Epidermal melanocyte (primary cell): ENCODE data around the gene VKORC1.
"Not testable (repeated sequence)": the region's sequence is repeated elsewhere in the genome, so short reads cannot be mapped to it uniquely, and the experiment has no call there.

ENCODE experiments used
- DNase-seq: peaks from one replicate; pipeline ENCODE4 v3.0.0; 2011; ENCODE audit warnings: low spot score; ENCODE audit not compliant: insufficient read length

The VKORC1 gene

GRCh38 chr16:31107465-31107867 lies 12.9 kb upstream of the VKORC1 start:
- DNase-seq = peak; percentile 16

GRCh38 chr16:31106509-31107464 lies 12.2 kb upstream of the VKORC1 start:
- no peak for DNase-seq

GRCh38 chr16:31105677-31106213 lies 11.1 kb upstream of the VKORC1 start:
- peak; percentile 84 for DNase-seq

- not testable (repeated sequence) for DNase-seq
Measured at GRCh38 chr16:31100876-31101641, 6.5 kb upstream of the VKORC1 start.

GRCh38 chr16:31099860-31100638 lies 5.5 kb upstream of the VKORC1 start:
- DNase-seq = no peak

GRCh38 chr16:31094088-31094423 lies 541 bp downstream of the VKORC1 start:
- peak; percentile 11 for DNase-seq

- DNase-seq = peak; percentile 70
Measured at GRCh38 chr16:31093132-31093703, 1.4 kb downstream of the VKORC1 start.

GRCh38 chr16:31092330-31092729 lies 2.3 kb downstream of the VKORC1 start:
- DNase-seq = peak; percentile 12

- no peak for DNase-seq
Measured at GRCh38 chr16:31090540-31090939, 4.1 kb downstream of the VKORC1 start.

- no peak for DNase-seq
Measured at GRCh38 chr16:31089199-31089598, 5.4 kb downstream of the VKORC1 start.

GRCh38 chr16:31088459-31089183 lies 6.0 kb downstream of the VKORC1 start, which contains the start of gene PRSS53:
PRSS53 (minus strand) TSS chr16:31088943; CDS start chr16:31088809, 134 bp downstream.
- DNase-seq = peak; percentile 12

GRCh38 chr16:31087971-31088370 lies 6.6 kb downstream of the VKORC1 start:
- DNase-seq = no peak

GRCh38 chr16:31087481-31087880 lies 7.1 kb downstream of the VKORC1 start:
- no peak for DNase-seq

GRCh38 chr16:31086629-31086906 lies 8.0 kb downstream of the VKORC1 start:
- DNase-seq = peak; percentile 4

GRCh38 chr16:31085873-31086628 lies 8.5 kb downstream of the VKORC1 start:
- peak; percentile 11 for DNase-seq

- peak; percentile 13 for DNase-seq
Measured at GRCh38 chr16:31085411-31085810, 9.2 kb downstream of the VKORC1 start.

GRCh38 chr16:31084584-31085302 lies 9.9 kb downstream of the VKORC1 start:
- peak; percentile 15 for DNase-seq

- no peak for DNase-seq
Measured at GRCh38 chr16:31083981-31084380, 10.6 kb downstream of the VKORC1 start.

GRCh38 chr16:31083556-31083955 lies 11.0 kb downstream of the VKORC1 start:
- DNase-seq = peak; percentile 15
